Activated T-cell treated with anti-CD3 and anti-CD28 coated beads, Interleukin-2, amount 50 U/mL, for 4 hours (primary cell): ENCODE data around the gene NACC2. TPM values are rescaled to one million over a fixed set of nuclear protein-coding genes. Genes with fewer than 3 reads are reported as not detected.
A peak's percentile ranks its signal among the peaks of the same experiment; 100 is the strongest.

Experiments
- ATAC-seq, 2 donors: fragments of 200-7000 bp; cut with Tn5 transposase; one replicate each; pipeline ENCODE4 v1.10.0; 2021
- DNase-seq: peaks from one replicate; pipeline ENCODE4 v3.0.0-alpha.2; 2020
- H3K27me3 Mint-ChIP-seq: one replicate; pipeline ENCODE4 v1.8.0; 2021; ENCODE audit warnings: low read depth, mixed read lengths
- H3K36me3 Mint-ChIP-seq: one replicate; pipeline ENCODE4 v1.8.0; 2022; ENCODE audit warnings: mixed read lengths; ENCODE audit not compliant: insufficient read depth
- H3K4me1 Mint-ChIP-seq: one replicate; pipeline ENCODE4 v1.8.0; 2021; ENCODE audit warnings: low read depth, mixed read lengths
- H3K4me3 Mint-ChIP-seq: one replicate; pipeline ENCODE4 v1.8.0; 2021; ENCODE audit warnings: mild to moderate bottlenecking, moderate library complexity, mixed read lengths
- H3K9me3 Mint-ChIP-seq: one replicate; pipeline ENCODE4 v1.8.0; 2021; ENCODE audit warnings: mixed read lengths
- total RNA-seq, 3 donors: library from RNA; stranded (reverse); gene quantifications; one replicate each; pipeline ENCODE4 v1.2.1, GENCODE V29; 2021

NACC2 gene
- total RNA-seq, 3 donors from 2014 or later: 5.9 to 6.2 (median 6.0) TPM

GRCh38 chr9:136135326-136136126, 40.4 kb upstream of the NACC2 start:
- peaks cover 10% of the 10 kb centered on the region for H3K4me1 Mint-ChIP-seq
- no peak for ATAC-seq
- no peak overlapping the region for H3K4me3 Mint-ChIP-seq
- peaks cover 38% of the 10 kb centered on the region for H3K27me3 Mint-ChIP-seq
- DNase-seq: no peak
- H3K9me3 Mint-ChIP-seq: no peaks in the 10 kb centered on the region
- no peaks in the 10 kb centered on the region for H3K36me3 Mint-ChIP-seq

- Mint-ChIP-seq H3K4me3 (peak overlapping the region; percentile 67), H3K36me3 (no peaks in the 10 kb centered on the region), H3K27me3 (peaks cover 41% of the 10 kb centered on the region), H3K9me3 (no peaks in the 10 kb centered on the region), H3K4me1 (peaks cover 10% of the 10 kb centered on the region)
- DNase-seq (no peak), ATAC-seq (no peak)
Measured at GRCh38 chr9:136133959-136134484, 38.9 kb upstream of the NACC2 start.

GRCh38 chr9:136133191-136133958, 38.3 kb upstream of the NACC2 start:
- no peaks in the 10 kb centered on the region for H3K9me3 Mint-ChIP-seq
- ATAC-seq (peak; percentile 79 to 80), DNase-seq (no peak)
- peaks cover 10% of the 10 kb centered on the region for H3K4me1 Mint-ChIP-seq
- H3K36me3 Mint-ChIP-seq: no peaks in the 10 kb centered on the region
- H3K27me3 Mint-ChIP-seq: peaks cover 44% of the 10 kb centered on the region
- H3K4me3 Mint-ChIP-seq: peak overlapping the region; percentile 67

GRCh38 chr9:136132512-136133050, 37.5 kb upstream of the NACC2 start:
- DNase-seq (no peak), ATAC-seq (peak in 1 of 2 donors; percentile 20)
- H3K36me3 Mint-ChIP-seq: no peaks in the 10 kb centered on the region
- H3K9me3 Mint-ChIP-seq: no peaks in the 10 kb centered on the region
- H3K4me3 Mint-ChIP-seq: no peak overlapping the region
- peaks cover 45% of the 10 kb centered on the region for H3K27me3 Mint-ChIP-seq
- H3K4me1 Mint-ChIP-seq: peaks cover 10% of the 10 kb centered on the region

- Mint-ChIP-seq H3K4me3 (peak overlapping the region; percentile 48), H3K4me1 (peaks cover 10% of the 10 kb centered on the region), H3K36me3 (no peaks in the 10 kb centered on the region), H3K9me3 (no peaks in the 10 kb centered on the region), H3K27me3 (peaks cover 41% of the 10 kb centered on the region)
- DNase-seq (no peak), ATAC-seq (no peak)
Measured at GRCh38 chr9:136131629-136132511, 36.8 kb upstream of the NACC2 start.

GRCh38 chr9:136129176-136129575, 34.1 kb upstream of the NACC2 start:
- DNase-seq (no peak), ATAC-seq (no peak)
- Mint-ChIP-seq H3K4me1 (peaks cover 8% of the 10 kb centered on the region), H3K27me3 (peaks cover 30% of the 10 kb centered on the region), H3K9me3 (no peaks in the 10 kb centered on the region), H3K4me3 (no peak overlapping the region), H3K36me3 (no peaks in the 10 kb centered on the region)

GRCh38 chr9:136128436-136128835, 33.3 kb upstream of the NACC2 start:
- Mint-ChIP-seq H3K27me3 (peaks cover 23% of the 10 kb centered on the region), H3K36me3 (no peaks in the 10 kb centered on the region), H3K4me3 (no peak overlapping the region), H3K9me3 (no peaks in the 10 kb centered on the region), H3K4me1 (peaks cover under 1% of the 10 kb centered on the region)
- ATAC-seq (no peak), DNase-seq (no peak)

GRCh38 chr9:136127313-136127712, 32.2 kb upstream of the NACC2 start:
- no peaks in the 10 kb centered on the region for H3K9me3 Mint-ChIP-seq
- ATAC-seq: no peak
- H3K4me3 Mint-ChIP-seq: no peak overlapping the region
- no peaks in the 10 kb centered on the region for H3K36me3 Mint-ChIP-seq
- DNase-seq: no peak
- H3K27me3 Mint-ChIP-seq: peaks cover 22% of the 10 kb centered on the region
- no peaks in the 10 kb centered on the region for H3K4me1 Mint-ChIP-seq

- H3K36me3 Mint-ChIP-seq: no peaks in the 10 kb centered on the region
Measured at GRCh38 chr9:136124976-136125692, 30.0 kb upstream of the NACC2 start.

GRCh38 chr9:136122425-136123383, 27.6 kb upstream of the NACC2 start:
- Mint-ChIP-seq H3K9me3 (no peaks in the 10 kb centered on the region), H3K27me3 (peaks cover 8% of the 10 kb centered on the region), H3K4me3 (no peak overlapping the region), H3K4me1 (no peaks in the 10 kb centered on the region), H3K36me3 (no peaks in the 10 kb centered on the region)
- peak; percentile 76 for DNase-seq
- peak in 1 of 2 donors; percentile 15 for ATAC-seq

More at GRCh38 chr9:136124976-136125692, 30.0 kb upstream of the NACC2 start:
- Mint-ChIP-seq H3K4me1 (no peaks in the 10 kb centered on the region), H3K9me3 (no peaks in the 10 kb centered on the region), H3K27me3 (peaks cover 16% of the 10 kb centered on the region), H3K4me3 (no peak overlapping the region)
- no peak for ATAC-seq
- DNase-seq: no peak

GRCh38 chr9:136121801-136122200, 26.7 kb upstream of the NACC2 start:
- Mint-ChIP-seq H3K4me3 (no peak overlapping the region), H3K36me3 (no peaks in the 10 kb centered on the region), H3K4me1 (no peaks in the 10 kb centered on the region), H3K27me3 (peaks cover 7% of the 10 kb centered on the region), H3K9me3 (no peaks in the 10 kb centered on the region)
- no peak for ATAC-seq
- DNase-seq: no peak

- Mint-ChIP-seq H3K4me1 (peaks cover 5% of the 10 kb centered on the region), H3K36me3 (no peaks in the 10 kb centered on the region), H3K9me3 (no peaks in the 10 kb centered on the region), H3K4me3 (peak overlapping the region; percentile 29), H3K27me3 (peaks cover 4% of the 10 kb centered on the region)
- ATAC-seq (no peak), DNase-seq (no peak)
Measured at GRCh38 chr9:136120438-136120844, 25.4 kb upstream of the NACC2 start.
